Hematopoietic multipotent progenitor cell treated with erythropoietin and hydrocortisone succinate and interleukin-3 and kit ligand, for 15 days (in vitro differentiated cells): ENCODE data around the gene DNAAF9.

Source experiments
- DNase-seq: peaks from one replicate; pipeline ENCODE4 v3.0.0-alpha.2; 2015; ENCODE audit warnings: low spot score

Gene DNAAF9

DNA sequence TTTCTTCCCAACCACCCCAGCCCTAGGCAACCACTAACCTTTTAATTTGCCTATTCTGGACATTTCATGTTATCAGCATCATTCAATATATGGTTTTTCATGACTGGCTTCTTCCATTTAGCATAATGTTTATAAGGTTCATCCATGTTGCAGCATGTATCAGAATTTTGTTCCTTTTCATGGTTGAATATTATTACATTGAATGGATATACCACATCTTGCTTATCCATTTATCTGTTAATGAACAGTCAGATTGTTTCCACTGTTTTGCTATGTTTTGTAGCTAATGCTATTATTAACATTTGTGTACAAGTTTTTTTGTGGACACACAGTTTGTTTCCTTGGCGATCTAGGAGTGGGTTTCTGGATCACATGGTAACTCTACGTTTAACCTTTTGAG is 3.0 kb upstream of the DNAAF9 start:
- DNase-seq, result no peak

DNA sequence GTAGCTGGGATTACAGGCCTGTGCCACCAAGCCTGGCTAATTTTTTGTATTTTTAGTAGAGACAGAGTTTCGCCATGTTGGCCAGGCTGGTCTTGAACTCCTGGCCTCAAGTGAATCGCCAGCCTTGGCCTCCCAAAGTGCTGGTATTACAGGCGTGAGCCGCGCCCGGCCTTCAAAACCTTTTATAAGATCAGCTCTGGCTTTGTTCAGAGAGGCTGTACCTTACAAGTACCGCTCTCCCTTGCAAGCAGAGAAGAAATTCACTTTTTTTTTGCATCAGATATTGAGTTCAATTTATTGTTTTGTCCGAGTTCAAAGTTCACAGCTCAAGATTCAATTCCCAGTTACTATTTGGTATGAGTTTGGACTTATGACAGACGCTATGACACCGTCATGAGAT is 1.9 kb upstream of the DNAAF9 start:
- DNase-seq, result no peak

DNA sequence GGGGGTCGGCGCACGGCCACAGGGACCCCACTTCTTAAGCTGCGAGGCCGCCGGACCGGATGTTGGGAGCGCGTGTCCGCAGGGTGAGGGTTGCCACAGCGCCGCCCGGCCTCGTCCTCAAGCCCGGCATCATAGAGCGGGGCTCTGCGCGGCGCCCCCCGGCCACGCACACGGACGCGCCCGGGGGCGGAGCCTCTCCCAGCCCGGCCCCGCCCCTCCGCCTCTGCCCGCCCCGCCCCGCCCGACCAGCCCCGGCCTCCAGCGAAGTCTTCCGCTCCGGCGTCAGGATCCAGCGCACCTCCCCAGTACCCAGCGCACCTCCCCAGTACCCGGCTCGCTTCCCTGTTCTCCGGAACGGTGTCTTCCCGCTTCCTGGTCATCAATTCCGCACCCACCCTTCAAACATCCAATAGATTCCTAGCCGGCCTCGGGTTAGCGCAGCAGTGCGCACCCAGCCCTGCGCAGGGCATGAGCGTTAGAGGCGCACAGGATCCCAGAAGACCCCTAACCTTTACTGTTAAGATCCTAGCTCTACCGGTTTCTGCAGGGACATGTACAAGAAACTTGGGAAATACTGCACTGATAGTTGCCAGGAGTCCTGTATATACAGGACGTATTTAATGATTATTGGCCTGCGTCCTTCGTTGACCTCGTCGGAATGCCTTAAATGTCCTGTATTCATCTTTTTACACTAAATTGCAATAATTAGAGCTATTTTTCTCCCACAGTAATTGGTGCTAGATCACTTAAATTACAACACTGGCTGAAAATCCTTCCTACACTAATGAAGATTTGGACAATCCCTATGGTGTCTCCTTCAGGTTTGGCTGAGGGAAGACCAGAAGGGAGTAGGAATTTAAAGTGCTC is 535 bp upstream of the DNAAF9 start:
- peak; percentile 47 for DNase-seq

DNA sequence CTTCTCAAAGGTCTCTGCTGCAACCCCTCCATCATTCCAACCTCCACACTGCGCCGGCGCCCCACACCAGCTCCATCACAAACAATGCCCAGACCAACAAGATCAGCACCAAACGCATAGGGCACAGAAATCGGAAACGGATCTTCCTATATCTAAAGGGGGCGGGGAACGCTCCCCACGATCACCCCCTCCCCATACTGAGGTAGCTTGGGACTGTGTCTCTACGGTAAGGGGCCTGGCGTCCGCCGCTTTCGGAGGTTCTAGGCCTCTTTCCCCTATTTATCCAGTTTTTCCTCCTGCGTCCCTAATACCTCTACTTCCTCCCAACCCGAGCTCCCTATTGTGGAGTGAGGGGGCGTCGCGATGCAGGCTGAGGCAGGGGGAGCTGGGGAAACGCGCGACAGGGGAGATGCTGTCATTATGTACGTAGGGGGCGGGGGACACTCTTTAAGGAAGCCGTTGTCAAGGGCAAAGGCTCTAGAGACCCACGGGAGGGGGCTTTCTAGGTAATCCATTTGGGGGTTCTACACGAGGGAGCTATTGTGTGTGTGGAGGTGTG is 909 bp downstream of the DNAAF9 start:
- no peak for DNase-seq

DNA sequence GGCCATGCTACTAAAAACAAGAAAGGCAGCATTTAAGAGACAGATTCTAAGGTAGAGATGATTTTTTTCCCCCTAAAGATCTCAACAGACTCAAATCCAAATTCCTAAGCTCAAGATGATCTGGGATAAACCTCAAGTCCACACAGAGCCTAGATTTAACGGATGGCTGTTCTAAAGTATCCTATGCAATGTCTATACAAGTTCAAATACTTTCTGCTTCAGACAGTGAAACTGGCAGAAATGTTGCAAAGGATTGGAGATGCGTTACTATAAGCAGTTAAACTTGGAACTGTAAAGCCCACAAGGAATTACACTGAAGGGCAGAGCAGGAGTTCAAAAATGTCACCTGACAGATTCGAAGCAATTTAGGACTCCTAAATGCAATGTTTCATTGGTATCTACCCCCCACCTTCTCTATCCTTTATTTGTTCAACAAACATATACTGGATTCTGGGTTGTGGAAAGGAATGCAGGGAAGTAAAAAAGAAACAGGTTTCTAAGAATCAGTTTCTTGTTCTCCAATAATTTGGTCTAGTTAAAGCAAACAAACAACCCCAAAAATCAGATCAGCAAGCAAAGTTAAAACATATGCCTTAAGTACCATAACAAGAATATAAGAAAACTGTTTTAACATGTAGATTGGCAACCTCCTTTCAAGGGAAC is 1.6 kb downstream of the DNAAF9 start:
- no peak for DNase-seq

DNA sequence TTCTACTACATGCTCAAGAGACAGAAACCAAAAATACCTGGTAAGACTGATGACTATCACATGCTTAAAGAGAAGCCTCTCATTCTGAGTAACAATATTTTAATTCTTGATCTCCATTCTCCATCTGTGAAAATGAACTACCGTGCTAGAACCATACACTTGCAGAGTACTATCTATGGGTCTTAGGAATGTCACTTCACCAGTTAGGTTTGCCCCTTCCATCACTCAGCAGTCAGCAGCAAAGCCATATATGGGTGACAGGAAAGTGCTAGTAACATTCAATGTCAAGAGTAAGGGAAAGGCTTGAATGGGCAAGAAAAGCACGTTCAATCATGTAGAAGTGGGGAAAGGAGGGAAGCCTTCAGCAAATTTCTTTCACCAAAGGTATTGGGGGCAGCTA is 2.3 kb downstream of the DNAAF9 start:
- no peak for DNase-seq

DNA sequence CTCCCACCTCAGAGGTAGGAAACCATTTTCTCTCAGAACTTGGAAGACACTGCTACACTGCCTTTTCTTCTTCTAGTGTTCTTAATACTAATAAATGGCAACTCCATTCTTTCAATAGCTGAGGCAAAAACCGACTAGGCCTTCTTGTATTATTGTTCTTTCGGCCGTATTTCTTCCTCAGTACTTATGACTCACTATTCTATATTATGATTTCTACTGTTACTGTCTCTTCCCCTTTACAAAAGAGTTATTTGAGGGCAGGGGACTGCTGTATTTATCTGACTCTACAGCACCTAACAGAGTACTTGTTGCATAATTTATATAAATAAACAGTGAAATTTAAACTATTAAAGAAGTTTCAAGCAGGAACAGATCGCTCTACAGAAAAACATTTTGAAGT is 3.1 kb downstream of the DNAAF9 start:
- DNase-seq, result no peak

DNA sequence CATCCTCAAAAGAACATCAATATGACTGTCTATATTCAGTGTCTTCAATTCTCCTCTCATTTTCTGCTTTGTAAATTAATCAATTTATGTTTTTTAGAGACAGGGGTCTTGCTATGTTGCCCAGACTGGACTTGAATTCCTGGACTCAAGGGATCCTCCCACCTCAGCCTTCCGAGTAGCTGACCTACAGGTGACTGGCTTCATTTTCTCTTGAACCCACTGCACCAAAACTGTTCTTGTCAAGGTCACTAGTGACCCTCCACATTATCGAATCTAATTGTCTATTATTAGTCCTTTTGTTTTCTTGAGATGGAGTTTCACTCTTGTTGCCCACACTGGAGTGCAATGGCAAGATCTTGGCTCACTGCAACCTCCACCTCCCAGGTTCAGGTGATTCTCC is 3.7 kb downstream of the DNAAF9 start:
- no peak for DNase-seq

DNA sequence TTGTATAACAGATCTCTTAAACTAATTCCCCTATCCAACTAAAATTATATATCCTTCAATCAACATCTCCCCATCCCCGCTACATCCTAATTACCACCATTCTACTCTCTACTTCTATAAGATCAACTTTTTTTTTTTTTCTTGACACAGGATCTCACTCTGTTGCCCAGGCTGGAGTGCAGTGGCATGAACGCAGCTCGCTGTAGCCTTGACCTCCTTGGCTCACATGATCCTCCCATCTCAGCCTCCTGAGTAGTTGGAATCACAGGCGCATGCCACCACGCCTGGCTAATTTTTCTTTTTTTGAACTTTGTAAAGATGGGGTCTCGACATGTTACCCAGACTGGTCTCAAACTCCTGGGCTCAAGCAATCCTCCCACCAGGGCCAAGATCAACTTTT is 5.0 kb downstream of the DNAAF9 start:
- no peak for DNase-seq

DNA sequence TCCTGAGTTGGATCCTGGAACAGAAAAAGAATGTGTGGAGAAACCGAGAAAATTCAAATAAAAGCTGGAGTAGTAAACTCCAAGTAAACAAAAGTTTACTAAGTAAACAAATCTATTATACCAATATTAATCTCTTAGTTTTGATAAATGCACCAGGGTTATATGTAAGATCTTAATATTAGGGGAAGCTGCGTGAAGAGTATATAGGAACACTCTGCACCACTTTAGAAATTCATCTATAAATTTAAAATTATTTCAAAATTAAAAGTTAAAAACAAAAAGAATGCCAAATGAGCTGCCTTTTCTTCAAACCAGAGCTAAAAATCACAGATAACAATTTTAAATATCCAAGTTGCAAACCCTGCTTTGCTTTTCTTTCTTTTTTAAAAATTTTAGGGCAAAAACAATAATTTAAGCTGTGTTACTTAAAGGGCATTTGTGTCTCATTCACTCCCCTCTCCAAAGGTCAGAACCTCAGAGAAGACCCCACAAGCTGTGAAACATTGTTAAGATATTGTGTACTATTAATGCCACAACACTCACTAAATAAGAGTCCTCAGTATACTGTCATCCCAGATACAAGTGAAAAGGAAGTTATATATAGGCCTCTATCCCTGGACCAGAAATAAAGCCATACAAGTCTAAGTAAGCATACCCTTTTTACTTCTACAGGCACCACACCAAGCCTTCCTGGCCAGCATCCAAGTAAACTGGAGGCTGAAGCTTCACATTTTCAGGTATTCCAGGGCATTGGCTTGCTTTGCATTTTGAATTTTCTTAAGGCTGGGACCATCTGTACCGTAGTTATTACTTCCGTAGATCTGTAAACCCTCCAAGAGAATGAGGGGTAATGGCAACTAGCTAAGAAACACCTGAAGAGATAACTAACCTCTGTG is 7.0 kb downstream of the DNAAF9 start:
- no peak for DNase-seq

DNA sequence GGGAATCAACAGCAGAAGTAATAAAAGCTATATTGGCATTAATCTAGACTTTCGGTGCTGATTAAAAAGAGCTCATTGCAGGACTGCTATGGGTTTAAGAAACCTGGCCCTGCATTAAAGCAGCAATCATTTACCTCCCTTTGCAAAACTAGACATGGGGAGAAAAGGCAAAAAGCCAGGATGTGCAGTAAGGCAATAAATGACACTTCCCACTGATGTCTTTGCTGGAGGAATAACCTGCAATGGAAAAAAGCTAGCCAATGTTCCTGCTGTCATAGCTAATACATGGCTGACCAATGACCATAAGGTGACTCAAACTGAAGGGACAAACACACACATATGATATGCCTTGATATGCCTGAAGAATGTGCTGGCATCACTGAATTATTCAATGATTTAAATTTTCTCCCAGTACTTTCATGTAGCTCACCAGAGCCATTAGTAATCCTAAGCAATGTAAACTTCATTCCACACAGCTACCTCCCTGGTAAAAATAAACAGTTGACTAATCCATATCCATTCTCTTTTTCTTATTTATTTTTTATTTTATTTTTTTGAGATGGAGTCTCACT is 8.7 kb downstream of the DNAAF9 start:
- DNase-seq, result no peak

DNA sequence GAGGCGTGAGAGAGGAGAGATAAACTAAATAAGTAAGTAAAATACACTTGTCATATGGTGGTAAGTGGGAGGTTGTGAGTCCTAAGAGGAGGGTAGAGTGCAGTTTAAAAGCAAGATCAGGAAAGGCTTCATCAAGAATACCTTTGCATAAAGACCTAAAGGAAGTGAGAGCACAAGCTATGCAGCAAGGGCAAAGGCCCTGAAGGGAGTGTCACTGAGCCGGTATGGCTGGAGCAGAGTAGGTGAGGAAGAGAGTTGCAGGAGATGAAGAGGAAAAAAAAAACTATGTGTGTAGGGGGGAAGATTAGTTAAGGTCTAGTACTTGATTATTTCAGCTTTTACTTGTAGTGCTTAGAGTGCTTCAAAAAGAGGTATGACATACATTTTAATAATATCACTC is 11.0 kb downstream of the DNAAF9 start:
- DNase-seq, result no peak

DNA sequence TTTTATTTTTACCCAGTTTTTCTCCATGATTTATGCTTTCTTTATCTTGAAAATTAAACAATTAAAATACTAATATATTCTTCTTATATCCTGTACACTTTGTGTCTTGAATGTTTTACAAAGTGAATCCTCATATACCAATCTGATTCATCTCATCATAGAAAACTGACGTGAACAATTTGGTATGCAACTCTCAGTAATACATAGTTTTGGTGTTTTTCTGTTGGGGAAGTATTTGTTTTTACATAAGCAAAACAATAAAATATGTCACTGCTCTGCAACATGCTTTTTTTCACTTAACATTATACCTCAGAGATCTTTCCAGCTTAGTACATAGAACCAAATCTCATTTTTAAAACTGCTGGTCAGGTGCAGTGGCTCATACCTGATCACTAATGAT is 14.7 kb downstream of the DNAAF9 start:
- DNase-seq, result no peak

DNA sequence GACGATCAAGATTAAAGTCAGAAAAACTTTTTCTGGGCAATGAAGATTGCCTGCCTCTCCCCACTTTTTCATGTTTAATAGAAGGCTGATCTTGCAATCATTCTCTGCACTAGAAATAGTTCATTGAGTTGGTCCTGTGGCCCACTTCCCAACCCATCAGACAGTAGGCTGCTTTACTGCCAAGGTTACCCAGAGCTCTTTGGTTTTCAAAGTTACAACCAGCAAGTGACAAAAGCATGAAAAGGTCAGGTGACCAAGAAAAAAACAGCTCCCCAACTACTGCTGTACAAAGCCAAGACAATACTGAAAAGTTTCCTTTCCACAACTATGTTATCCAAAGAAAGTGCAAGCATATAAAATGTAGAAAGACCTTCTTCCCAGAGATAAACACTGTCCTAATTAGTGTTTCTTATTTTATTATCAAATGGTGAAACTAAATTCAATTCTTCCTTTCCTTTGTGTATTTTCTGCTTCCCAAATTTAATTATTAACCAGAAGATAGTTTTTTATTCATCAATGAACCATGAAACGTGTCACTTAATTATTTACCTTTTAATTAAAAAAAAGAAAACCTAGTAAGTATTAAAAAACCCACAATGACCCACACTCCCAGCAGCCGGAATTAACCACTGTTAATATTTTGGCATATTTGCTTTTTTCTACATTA is 16.6 kb downstream of the DNAAF9 start:
- DNase-seq, result no peak

DNA sequence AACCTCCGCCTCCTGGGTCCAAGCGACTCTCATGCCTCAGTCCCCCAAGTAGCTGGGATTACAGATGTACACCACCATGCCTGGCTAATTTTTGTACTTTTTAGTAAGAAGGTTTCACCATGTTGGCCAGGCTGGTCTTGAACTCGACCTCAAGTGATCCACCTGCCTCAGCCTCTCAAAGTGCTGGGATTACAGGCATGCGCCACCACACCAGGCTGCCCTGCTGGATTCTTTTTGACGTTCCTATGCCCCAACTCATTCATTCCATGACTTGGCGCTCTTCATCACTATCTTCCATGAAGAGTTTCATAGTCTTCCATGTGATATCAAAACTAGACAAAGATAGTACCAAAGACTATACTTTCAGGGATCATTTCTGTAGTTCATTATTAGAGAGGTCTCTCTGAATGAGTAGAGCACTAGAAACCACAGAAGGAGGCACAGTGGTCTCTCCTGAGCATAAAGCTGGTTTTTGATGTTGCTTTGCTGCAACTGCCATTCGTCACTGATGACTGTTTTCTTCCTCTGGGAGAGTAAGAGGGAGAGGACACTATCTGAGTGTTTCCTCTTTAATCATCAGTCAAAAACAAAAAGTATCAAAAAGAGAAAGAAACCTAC is 23.5 kb downstream of the DNAAF9 start:
- DNase-seq, result no peak

DNA sequence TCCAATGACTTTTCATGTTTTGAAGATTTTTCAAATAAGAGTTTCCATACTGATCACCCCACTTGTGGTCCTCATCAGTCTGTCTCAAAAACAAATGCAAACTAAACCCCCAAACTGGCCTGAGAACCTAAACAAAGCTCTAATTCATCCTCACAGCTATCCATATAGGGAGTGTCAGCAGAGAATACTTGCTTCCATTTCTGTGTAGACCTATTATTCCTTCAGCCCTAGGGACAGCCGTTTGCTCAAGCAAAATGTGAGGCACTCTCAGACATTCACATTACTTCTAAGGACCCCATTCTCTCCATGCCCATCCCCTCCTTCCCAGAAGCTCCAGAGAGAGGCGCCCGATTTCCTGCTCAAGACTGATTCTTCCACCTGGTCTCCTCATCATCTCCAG is 24.6 kb downstream of the DNAAF9 start:
- DNase-seq, result no peak

DNA sequence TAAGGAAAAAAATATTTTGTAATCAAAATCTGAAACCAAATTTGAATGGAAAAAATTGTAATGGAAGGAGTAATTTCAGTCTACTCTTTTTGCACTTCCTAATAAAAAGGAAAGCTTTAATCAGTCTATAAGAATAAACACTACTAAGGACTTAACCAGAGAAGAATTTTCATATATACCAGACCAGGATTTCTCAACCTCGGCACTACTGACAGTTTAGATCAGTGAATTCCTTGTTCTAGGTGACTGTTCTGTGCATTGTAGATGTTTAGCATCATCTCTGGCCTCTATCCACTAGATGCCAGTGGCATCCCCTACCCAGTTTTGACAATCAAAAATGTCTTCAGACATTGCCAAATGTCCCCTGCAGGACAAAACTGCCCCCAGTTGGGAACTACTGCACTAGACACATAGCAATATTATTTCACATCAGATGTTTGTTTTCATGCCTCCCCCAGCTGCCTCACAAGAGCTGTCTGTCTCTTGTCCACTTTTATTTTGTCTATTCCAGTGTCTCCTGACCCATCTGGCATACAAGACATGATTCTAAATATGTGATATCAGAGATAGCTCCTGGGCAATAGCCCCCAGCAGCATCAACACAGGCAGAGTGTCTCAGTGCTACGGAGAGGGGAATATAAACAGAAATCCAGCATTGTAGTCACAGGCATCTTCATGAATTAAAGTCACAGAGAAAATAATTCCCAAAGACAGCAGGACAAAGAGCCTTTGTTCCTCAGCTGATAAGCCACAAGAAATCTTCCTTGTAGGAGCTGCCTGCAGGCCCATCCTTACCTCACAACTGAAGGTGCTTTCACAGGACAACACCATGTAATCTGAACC is 27.0 kb downstream of the DNAAF9 start:
- no peak for DNase-seq

DNA sequence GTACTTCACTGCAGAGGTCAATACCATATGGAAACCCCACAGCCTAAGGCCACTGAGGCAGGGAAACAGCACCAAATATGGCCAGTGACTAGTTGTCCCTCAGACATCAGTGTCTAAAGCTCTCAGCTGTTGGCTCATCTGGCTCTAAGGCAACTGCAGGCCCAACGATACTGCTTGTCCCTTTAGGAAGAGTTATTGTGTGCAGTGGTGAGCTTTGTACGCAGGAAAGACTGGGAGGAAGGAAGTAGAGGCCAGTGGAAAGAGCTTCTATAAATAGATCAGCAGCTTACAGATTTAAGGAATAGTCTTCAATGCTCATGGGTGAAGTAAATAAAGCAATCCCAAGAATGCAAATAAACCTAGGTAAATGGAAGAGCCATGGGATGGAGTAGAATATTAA is 29.3 kb downstream of the DNAAF9 start:
- no peak for DNase-seq

DNA sequence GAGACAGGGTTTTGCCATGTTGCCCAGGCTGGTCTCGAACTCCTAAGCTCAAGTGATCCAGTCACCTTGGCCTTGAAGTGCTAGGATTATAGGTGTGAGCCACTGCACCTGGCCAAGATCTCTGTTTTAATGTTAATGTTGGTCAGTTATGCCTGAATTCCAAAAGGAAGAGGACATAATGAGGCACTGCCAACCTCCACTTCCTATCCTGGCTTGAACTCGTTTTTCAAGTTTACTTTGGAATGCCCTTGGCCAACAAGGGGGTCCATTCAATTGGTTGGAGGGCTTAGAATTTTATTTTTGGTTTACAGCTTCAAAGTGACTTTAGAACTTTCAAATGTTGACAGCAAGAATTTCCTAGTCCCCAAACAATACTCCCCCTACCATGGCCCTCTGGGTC is 29.8 kb downstream of the DNAAF9 start:
- no peak for DNase-seq

DNA sequence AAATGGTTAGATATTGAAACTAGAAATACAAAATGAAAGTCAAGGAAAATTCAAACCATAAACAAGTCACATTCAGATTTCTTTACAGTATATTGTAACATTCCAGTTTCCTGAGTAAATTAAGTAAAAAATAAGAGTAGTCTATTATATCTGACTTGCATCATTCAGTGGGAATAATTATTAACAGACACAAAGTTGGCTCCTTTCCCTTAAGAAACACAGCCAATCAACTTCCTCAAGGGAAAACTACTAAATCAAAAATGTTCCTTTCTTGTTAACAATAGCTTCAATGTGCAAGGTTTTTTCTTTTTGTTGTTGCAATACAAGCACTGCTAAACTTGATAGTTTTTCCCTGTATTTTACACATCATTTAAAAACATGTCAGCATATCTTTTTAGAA is 33.2 kb downstream of the DNAAF9 start:
- no peak for DNase-seq
